Liver (tissue), 9 donors: ENCODE data around the gene FILIP1L. TPM values are rescaled to one million over a fixed set of nuclear protein-coding genes. Genes with fewer than 3 reads are reported as not detected.

Source experiments
- DNase-seq: peaks from one replicate; pipeline ENCODE4 v3.0.0-alpha.2; 2017; ENCODE audit warnings: low spot score
- H3K27ac ChIP-seq, 2 donors: one replicate each; pipeline ENCODE4 v1.7.0; 2013; ENCODE audit warnings: inconsistent platforms in 2 of 2, low read length in 2 of 2, control low read depth in 1 of 2, low read depth in 1 of 2, mild to moderate bottlenecking in 1 of 2
- H3K27me3 ChIP-seq, 4 donors: one replicate each; pipeline versions ENCODE4 v1.6.1 to v1.7.0; 2013; ENCODE audit warnings: low read length in 3 of 4, inconsistent platforms in 1 of 4, mild to moderate bottlenecking in 1 of 4, moderate library complexity in 1 of 4; ENCODE audit not compliant: control insufficient read depth in 4 of 4, insufficient read depth in 4 of 4
- H3K36me3 ChIP-seq, 4 donors: one replicate each; pipeline versions ENCODE4 v1.6.1 to v1.7.0; 2013; ENCODE audit warnings: low read length in 3 of 4, mild to moderate bottlenecking in 3 of 4, low read depth in 1 of 4, moderate library complexity in 1 of 4; ENCODE audit not compliant: control insufficient read depth in 4 of 4, insufficient read depth in 3 of 4
- H3K4me1 ChIP-seq, 4 donors: one replicate each; pipeline versions ENCODE4 v1.6.1 to v1.7.0; 2013; ENCODE audit warnings: low read length in 3 of 4, mild to moderate bottlenecking in 3 of 4, moderate library complexity in 1 of 4; ENCODE audit not compliant: control insufficient read depth in 4 of 4, insufficient read depth in 4 of 4
- H3K4me3 ChIP-seq, 3 donors: one replicate each; pipeline versions ENCODE4 v1.6.1 to v1.7.0; 2013; ENCODE audit warnings: low read length in 3 of 3, control low read depth in 1 of 3, low read depth in 1 of 3, mild to moderate bottlenecking in 1 of 3
- H3K9ac ChIP-seq, 2 donors: one replicate each; pipeline ENCODE4 v1.7.0; 2013; ENCODE audit warnings: low read length in 2 of 2, mild to moderate bottlenecking in 2 of 2, moderate library complexity in 2 of 2, control low read depth in 1 of 2, low read depth in 1 of 2
- H3K9me3 ChIP-seq, 4 donors: one replicate each; pipeline versions ENCODE4 v1.6.1 to v1.7.0; 2013; ENCODE audit warnings: low read length in 3 of 4; ENCODE audit not compliant: control insufficient read depth in 4 of 4
- EGR1 ChIP-seq, 2 donors: IDR thresholded peaks; 2 replicates each; pipeline ENCODE4 v1.6.1; 2016 to 2018; ENCODE audit warnings: antibody characterized with exemption in 2 of 2, low read depth in 2 of 2
- FOXA1 ChIP-seq: IDR thresholded peaks from 2 replicates; pipeline ENCODE4 v1.6.1; 2016; ENCODE audit warnings: antibody characterized with exemption
- FOXA2 ChIP-seq: IDR thresholded peaks from 2 replicates; pipeline ENCODE4 v1.6.1; 2016; ENCODE audit warnings: antibody characterized with exemption
- GABPA ChIP-seq, 2 donors: IDR thresholded peaks in 1 of 2; conservative IDR thresholded peaks in 1 of 2; 2 replicates each; pipeline ENCODE4 v1.6.1; 2016; ENCODE audit warnings: antibody characterized with exemption in 2 of 2, mild to moderate bottlenecking in 1 of 2, moderate library complexity in 1 of 2
- HNF4A ChIP-seq, 2 donors: conservative IDR thresholded peaks; 2 replicates each; pipeline ENCODE4 v1.6.1; 2016; ENCODE audit warnings: antibody characterized with exemption in 2 of 2, mild to moderate bottlenecking in 2 of 2
- HNF4G ChIP-seq: IDR thresholded peaks from 2 replicates; pipeline ENCODE4 v1.6.1; 2016; ENCODE audit warnings: antibody characterized with exemption
- JUND ChIP-seq, 2 donors: IDR thresholded peaks; 2 replicates each; pipeline ENCODE4 v1.6.1; 2016; ENCODE audit warnings: antibody characterized with exemption in 2 of 2
- NR2F2 ChIP-seq: IDR thresholded peaks from 2 replicates; pipeline ENCODE4 v1.6.1; 2016; ENCODE audit warnings: antibody characterized with exemption
- RAD21 ChIP-seq, 2 donors: IDR thresholded peaks; 2 replicates each; pipeline ENCODE4 v1.6.1; 2016; ENCODE audit warnings: antibody characterized with exemption in 2 of 2, mild to moderate bottlenecking in 2 of 2
- REST ChIP-seq: IDR thresholded peaks from 2 replicates; pipeline ENCODE4 v1.6.1; 2016; ENCODE audit warnings: antibody characterized with exemption, mild to moderate bottlenecking
- RXRA ChIP-seq, 2 donors: IDR thresholded peaks; 2 replicates each; pipeline ENCODE4 v1.6.1; 2017 to 2018; ENCODE audit warnings: antibody characterized with exemption in 2 of 2, mild to moderate bottlenecking in 1 of 2
- SP1 ChIP-seq: IDR thresholded peaks from 2 replicates; pipeline ENCODE4 v1.6.1; 2018; ENCODE audit warnings: antibody characterized with exemption, mild to moderate bottlenecking
- TAF1 ChIP-seq: conservative IDR thresholded peaks from 2 replicates; pipeline ENCODE4 v1.6.1; 2016; ENCODE audit warnings: antibody characterized with exemption, mild to moderate bottlenecking
- YY1 ChIP-seq: IDR thresholded peaks from 2 replicates; pipeline ENCODE4 v1.6.1; 2016; ENCODE audit warnings: antibody characterized with exemption, mild to moderate bottlenecking
- whole genome bisulfite sequencing: extraction: QIAGEN DNeasy Blood & Tissue Kit; methylation state at CpG from one replicate; pipeline ENCODE4 v1.1.7; 2013; 5-methylcytosine and 5-hydroxymethylcytosine counted together
- polyA plus RNA-seq, 2 donors: library from polyadenylated mRNA; stranded (reverse) in 1 of 2; unstranded in 1 of 2; fragments of 200-250 nt in 1 of 2; fragments of >200 nt in 1 of 2; fragmentation: Nextera tagmentation in 1 of 2; extraction: Ambion mirVana in 1 of 2; gene quantifications; one replicate each; pipeline versions ENCODE4 v1.2.1 to v1.2.3, GENCODE V29; 2013 to 2015
- total RNA-seq, 2 donors: library from RNA; depleted of rRNA; stranded (reverse); fragments of >200 nt; gene quantifications; one replicate each; pipeline ENCODE4 v1.2.3, GENCODE V29; 2014
- TF ChIP-seq, protein P1 (sequence below): IDR thresholded peaks from 2 replicates; pipeline ENCODE4 v1.6.1; 2016; ENCODE audit warnings: antibody characterized with exemption
- TF ChIP-seq, protein P2 (sequence below): IDR thresholded peaks from 2 replicates; pipeline ENCODE4 v1.6.1; 2016; ENCODE audit warnings: antibody characterized with exemption
- TF ChIP-seq, protein P3 (sequence below): fragments of 150-350 bp; IDR thresholded peaks from 2 replicates; pipeline ENCODE4 v1.5.1; 2017; ENCODE audit warnings: improper control_type of control experiment, low read depth, low read length; ENCODE audit not compliant: missing input control
- TF ChIP-seq, protein P4 (sequence below): IDR thresholded peaks from 2 replicates; pipeline ENCODE4 v1.6.1; 2016; ENCODE audit warnings: antibody characterized with exemption
- donor health status: healthy.
- donor health status: healthy.
- donor health status: healthy.
- donor health status: healthy.
- donor health status: healthy.

FILIP1L gene
- total and polyA plus RNA-seq, 4 donors: 1.4 to 6.5 (median 1.9) TPM

DNA sequence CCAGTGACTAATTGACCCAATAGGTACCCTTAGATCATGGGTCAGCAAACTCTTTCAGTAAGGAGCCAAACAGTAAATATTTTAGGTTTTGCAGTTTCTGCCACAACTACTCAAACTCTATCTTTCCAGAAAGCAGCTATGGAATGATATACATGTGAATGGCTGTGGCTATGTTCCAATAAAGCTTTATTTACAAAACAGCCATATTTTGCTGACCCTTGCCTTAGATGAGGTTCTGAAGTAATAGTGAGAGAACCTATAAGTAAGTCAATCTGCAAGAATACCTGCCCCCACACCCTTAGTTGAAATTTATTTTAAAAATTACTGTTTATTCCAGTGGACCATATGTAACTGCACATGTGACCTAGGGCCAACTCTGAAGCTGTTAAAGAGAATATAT, 162.6 kb downstream of the FILIP1L start (continued):
- TF ChIP-seq, protein P1, sequence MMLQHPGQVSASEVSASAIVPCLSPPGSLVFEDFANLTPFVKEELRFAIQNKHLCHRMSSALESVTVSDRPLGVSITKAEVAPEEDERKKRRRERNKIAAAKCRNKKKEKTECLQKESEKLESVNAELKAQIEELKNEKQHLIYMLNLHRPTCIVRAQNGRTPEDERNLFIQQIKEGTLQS: no peak

DNA sequence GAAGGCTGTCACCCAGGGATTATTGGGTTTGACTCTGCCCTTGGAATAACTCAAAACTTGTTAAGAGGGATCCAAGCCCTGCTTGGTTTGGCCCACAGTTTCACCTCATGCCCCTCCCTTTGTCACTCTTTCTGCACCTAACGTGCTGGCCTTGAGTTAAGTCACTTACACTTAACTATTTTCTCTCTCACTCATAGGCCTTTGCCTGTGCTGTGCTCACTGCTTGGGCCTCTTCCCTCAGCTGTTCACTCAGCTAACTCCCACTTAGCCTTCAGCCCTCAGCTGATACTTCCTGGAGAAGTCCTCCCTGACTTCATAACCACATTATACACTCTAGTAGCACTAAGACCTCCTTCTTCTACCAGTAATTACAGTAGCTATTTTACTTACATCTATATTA, 163.4 kb downstream of the FILIP1L start:
- no peaks in the 10 kb centered on the region for H3K36me3 ChIP-seq
- no peak overlapping the region for H3K9ac ChIP-seq
- H3K4me1 ChIP-seq: peaks cover 2 to 14% (median 9%) of the 10 kb centered on the region in 4 donors
- no peaks in the 10 kb centered on the region for H3K27me3 ChIP-seq
- H3K27ac ChIP-seq: no peak overlapping the region
- 60% methylated on average over 1 of the region's 1 CpG for WGBS
- no peak for TF ChIP-seq FOXA2
- no peak for TF ChIP-seq JUND (IDR thresholded peaks at IDR 0.05)
- TF ChIP-seq YY1: no peak
- no peak for TF ChIP-seq SP1
- no peak for TF ChIP-seq HNF4A (conservative IDR thresholded peaks at IDR 0.05)
- TF ChIP-seq RAD21 (IDR thresholded peaks at IDR 0.05): no peak
- no peak for TF ChIP-seq RXRA (IDR thresholded peaks at IDR 0.05)
- TF ChIP-seq, protein P2, sequence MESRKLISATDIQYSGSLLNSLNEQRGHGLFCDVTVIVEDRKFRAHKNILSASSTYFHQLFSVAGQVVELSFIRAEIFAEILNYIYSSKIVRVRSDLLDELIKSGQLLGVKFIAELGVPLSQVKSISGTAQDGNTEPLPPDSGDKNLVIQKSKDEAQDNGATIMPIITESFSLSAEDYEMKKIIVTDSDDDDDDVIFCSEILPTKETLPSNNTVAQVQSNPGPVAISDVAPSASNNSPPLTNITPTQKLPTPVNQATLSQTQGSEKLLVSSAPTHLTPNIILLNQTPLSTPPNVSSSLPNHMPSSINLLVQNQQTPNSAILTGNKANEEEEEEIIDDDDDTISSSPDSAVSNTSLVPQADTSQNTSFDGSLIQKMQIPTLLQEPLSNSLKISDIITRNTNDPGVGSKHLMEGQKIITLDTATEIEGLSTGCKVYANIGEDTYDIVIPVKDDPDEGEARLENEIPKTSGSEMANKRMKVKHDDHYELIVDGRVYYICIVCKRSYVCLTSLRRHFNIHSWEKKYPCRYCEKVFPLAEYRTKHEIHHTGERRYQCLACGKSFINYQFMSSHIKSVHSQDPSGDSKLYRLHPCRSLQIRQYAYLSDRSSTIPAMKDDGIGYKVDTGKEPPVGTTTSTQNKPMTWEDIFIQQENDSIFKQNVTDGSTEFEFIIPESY: no peak
- no peak for TF ChIP-seq FOXA1
- TF ChIP-seq, protein P1: no peak
- TF ChIP-seq, protein P3, sequence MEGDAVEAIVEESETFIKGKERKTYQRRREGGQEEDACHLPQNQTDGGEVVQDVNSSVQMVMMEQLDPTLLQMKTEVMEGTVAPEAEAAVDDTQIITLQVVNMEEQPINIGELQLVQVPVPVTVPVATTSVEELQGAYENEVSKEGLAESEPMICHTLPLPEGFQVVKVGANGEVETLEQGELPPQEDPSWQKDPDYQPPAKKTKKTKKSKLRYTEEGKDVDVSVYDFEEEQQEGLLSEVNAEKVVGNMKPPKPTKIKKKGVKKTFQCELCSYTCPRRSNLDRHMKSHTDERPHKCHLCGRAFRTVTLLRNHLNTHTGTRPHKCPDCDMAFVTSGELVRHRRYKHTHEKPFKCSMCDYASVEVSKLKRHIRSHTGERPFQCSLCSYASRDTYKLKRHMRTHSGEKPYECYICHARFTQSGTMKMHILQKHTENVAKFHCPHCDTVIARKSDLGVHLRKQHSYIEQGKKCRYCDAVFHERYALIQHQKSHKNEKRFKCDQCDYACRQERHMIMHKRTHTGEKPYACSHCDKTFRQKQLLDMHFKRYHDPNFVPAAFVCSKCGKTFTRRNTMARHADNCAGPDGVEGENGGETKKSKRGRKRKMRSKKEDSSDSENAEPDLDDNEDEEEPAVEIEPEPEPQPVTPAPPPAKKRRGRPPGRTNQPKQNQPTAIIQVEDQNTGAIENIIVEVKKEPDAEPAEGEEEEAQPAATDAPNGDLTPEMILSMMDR: no peak
- no peak for TF ChIP-seq GABPA (IDR thresholded peaks at IDR 0.05 in 1 of 2, conservative IDR thresholded peaks at IDR 0.05 in 1 of 2)
- TF ChIP-seq NR2F2: no peak
- TF ChIP-seq, protein P4, sequence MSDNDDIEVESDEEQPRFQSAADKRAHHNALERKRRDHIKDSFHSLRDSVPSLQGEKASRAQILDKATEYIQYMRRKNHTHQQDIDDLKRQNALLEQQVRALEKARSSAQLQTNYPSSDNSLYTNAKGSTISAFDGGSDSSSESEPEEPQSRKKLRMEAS: no peak
- no peak for TF ChIP-seq EGR1 (IDR thresholded peaks at IDR 0.05; ENCODE audit: low read depth in 2 of 2)
- no peak for TF ChIP-seq HNF4G
- TF ChIP-seq REST: no peak
- no peak for TF ChIP-seq TAF1
- H3K4me3 ChIP-seq: no peak overlapping the region
- no peaks in the 10 kb centered on the region for H3K9me3 ChIP-seq
- no peak for DNase-seq
